ENCODE data around the gene FLNC. TPM values are rescaled to one million over a fixed set of nuclear protein-coding genes. Genes with fewer than 3 reads are reported as not detected.

Gene FLNC
- total and polyA plus RNA-seq, 2 of the 4 experiments (the other 2 are of a cell fraction), result 116 to 154 TPM

GRCh38 chr7:128814499-128814898 is 15.7 kb upstream of the FLNC start:
- no peak for ATAC-seq (ENCODE audit: low read depth)
- BruUV-seq (replicated peaks), result no TSS peak

More at GRCh38 chr7:128814499-128814898, 15.7 kb upstream of the FLNC start:
- dilution Hi-C loops (cut with HindIII; ENCODE audit: low sequenced_read_pairs, unreplicated experiment), result no loop called here
- TF ChIP-seq SMC3 (IDR thresholded peaks at IDR 0.05; ENCODE audit: low read depth, low read length) (no peak), NFE2L2 (IDR thresholded peaks at IDR 0.05; ENCODE audit: low read depth, low read length) (no peak), FOS (IDR thresholded peaks at IDR 0.05; ENCODE audit: low read depth, low read length) (no peak), MAZ (IDR thresholded peaks at IDR 0.05; ENCODE audit: borderline replicate concordance, low read depth, low read length) (no peak), CHD1 (IDR thresholded peaks at IDR 0.05; ENCODE audit: low read depth, low read length) (no peak), MAFK (IDR thresholded peaks at IDR 0.05; ENCODE audit: low read depth, low read length) (no peak), MXI1 (IDR thresholded peaks at IDR 0.05; ENCODE audit: borderline replicate concordance, low read depth, low read length) (no peak), CEBPB (IDR thresholded peaks at IDR 0.05; ENCODE audit: low read depth, low read length) (no peak), RCOR1 (IDR thresholded peaks at IDR 0.05; ENCODE audit: insufficient replicate concordance, low read length) (no peak), USF2 (IDR thresholded peaks at IDR 0.05; ENCODE audit: low read depth, low read length) (no peak), ELK1 (IDR thresholded peaks at IDR 0.05; ENCODE audit: borderline replicate concordance, low read depth, low read length) (no peak), BHLHE40 (IDR thresholded peaks at IDR 0.05; ENCODE audit: low read depth, low read length) (no peak), POLR2A (IDR thresholded peaks at IDR 0.05; ENCODE audit: low read depth, low read length) (no peak), CTCF (conservative IDR thresholded peaks at IDR 0.05; ENCODE audit: low read depth, low read length) (no peak), RAD21 (IDR thresholded peaks at IDR 0.05; ENCODE audit: low read length) (no peak), RFX5 (IDR thresholded peaks at IDR 0.05; ENCODE audit: low read depth, low read length) (no peak)
- Histone ChIP-seq H3K56ac (ENCODE audit: extremely low read depth, insufficient read depth, low read length) (no peak overlapping the region), H4K91ac (ENCODE audit: insufficient read depth, low read depth, low read length) (no peak overlapping the region), H3K4ac (ENCODE audit: low read depth, low read length) (no peak overlapping the region), H3K23ac (ENCODE audit: low read depth, low read length) (no peak overlapping the region), H2AK5ac (ENCODE audit: low read depth, low read length) (no peak overlapping the region), H3K18ac (ENCODE audit: low read depth, low read length) (no peak overlapping the region), H2BK120ac (ENCODE audit: low read depth, low read length) (no peak overlapping the region), H3K4me3 (ENCODE audit: insufficient read depth, low read depth, low read length) (no peak overlapping the region), H3K4me2 (ENCODE audit: low read depth, low read length) (no peak overlapping the region), H3K4me1 (ENCODE audit: control insufficient read depth, insufficient read depth, low read length) (peaks cover 10% of the 10 kb centered on the region), H3K14ac (replicated peaks; ENCODE audit: low read depth, low read length) (no peak overlapping the region), H3K9me1 (ENCODE audit: insufficient read depth, low read length) (peaks cover 6% of the 10 kb centered on the region), H3K27ac (ENCODE audit: insufficient read depth, low read length) (no peak overlapping the region), H4K5ac (ENCODE audit: low read depth, low read length) (no peak overlapping the region), H2BK5ac (ENCODE audit: low read depth, low read length, poor library complexity, severe bottlenecking) (no peak overlapping the region), H2AK9ac (replicated peaks; ENCODE audit: low read depth, low read length, poor library complexity) (no peak overlapping the region), H2BK15ac (ENCODE audit: low read depth, low read length) (no peak overlapping the region), H3K9ac (ENCODE audit: low read depth, low read length) (no peak overlapping the region), H2AFZ (replicated peaks; ENCODE audit: low read length, poor library complexity) (no peak overlapping the region), H2BK20ac (ENCODE audit: low read depth, low read length) (no peak overlapping the region), H4K8ac (ENCODE audit: low read depth in 2 of 2, low read length in 2 of 2) (no peak overlapping the region), H3K9me3 (ENCODE audit: control insufficient read depth, insufficient read depth, low read length) (no peaks in the 10 kb centered on the region), H3K36me3 (ENCODE audit: control insufficient read depth, insufficient read depth, low read length) (peaks cover 2% of the 10 kb centered on the region; the same call in 1 of the 2 replicates), H4K20me1 (ENCODE audit: insufficient read depth, low read length) (no peaks in the 10 kb centered on the region), H3K79me1 (ENCODE audit: low read depth in 1 of 2, low read length in 2 of 2) (no peaks in the 10 kb centered on the region; a peak in 1 of 4 replicates), H3K27me3 (ENCODE audit: control insufficient read depth, insufficient read depth, low read length) (no peaks in the 10 kb centered on the region)
- ChIA-PET CTCF (no interaction called here), POLR2A (ENCODE audit: unreplicated experiment) (interaction anchor here (0.6 kb wide), 1 partner anchor 16 kb away, joined by 3 read pairs; no protein-coding TSS in a partner anchor)
- 100% methylated on average over 1 of the region's 6 CpGs; no CpG with 5 or more reads in 1 of the 2 experiments for WGBS, 2 experiments (ENCODE audit: extremely low coverage in 2 of 2, insufficient read length in 1 of 2)
- DNase-seq, result no peak
- in situ Hi-C loops (cut with MboI; ENCODE audit: low sequenced_read_pairs), result no loop called here
- intact Hi-C loops (cut with micrococcal nuclease), result no loop called here

All from IMR-90 (cell line).